ENCODE measurements around the gene TYRO3. TPM values are rescaled to one million over a fixed set of nuclear protein-coding genes. Genes with fewer than 3 reads are reported as not detected.

Gene TYRO3
- total and polyA plus RNA-seq, 12 donors, result 1.2 to 9.6 (median 3.2) TPM

- Histone ChIP-seq H3K36me3 (no peaks in the 10 kb centered on the region), H3K9me3 (no peaks in the 10 kb centered on the region), H3K4me3 (no peak overlapping the region), H3K27me3 (peaks cover 0 to 7% (median 0%) of the 10 kb centered on the region in 7 donors), H3K27ac (no peak overlapping the region), H3K4me1 (no peaks in the 10 kb centered on the region)
- WGBS, 2 donors, result 85 to 89% methylated on average over 10 of the region's 10 CpGs
- intact Hi-C loops (cut with DNase I), result loop anchor here in 1 of 10 donors (10.0 kb wide), 1 partner anchor 220 kb away; no protein-coding TSS in a partner anchor
- no peak for DNase-seq
- no peak for ATAC-seq
- no peak for TF ChIP-seq CTCF (IDR thresholded peaks at IDR 0.05)
Measured at GRCh38 chr15:41594801-41595746, 36.1 kb downstream of the TYRO3 start.

GRCh38 chr15:41596972-41597371 is 38.0 kb downstream of the TYRO3 start:
- intact Hi-C loops (cut with DNase I), result loop anchor here in 1 of 10 donors (10.0 kb wide), 1 partner anchor 218 kb away; no protein-coding TSS in a partner anchor

GRCh38 chr15:41597787-41598186 is 38.8 kb downstream of the TYRO3 start:
- ATAC-seq, result no peak
- Histone ChIP-seq H3K9me3 (no peaks in the 10 kb centered on the region), H3K4me1 (no peaks in the 10 kb centered on the region), H3K4me3 (no peak overlapping the region), H3K27me3 (peaks cover 0 to 2% (median 0%) of the 10 kb centered on the region in 7 donors), H3K27ac (no peak overlapping the region), H3K36me3 (no peaks in the 10 kb centered on the region)
- no peak for DNase-seq
- WGBS, 2 donors, result 91% methylated on average over 5 of the region's 5 CpGs
- intact Hi-C loops (cut with DNase I), result loop anchor here in 1 of 10 donors (10.0 kb wide), 1 partner anchor 217 kb away; no protein-coding TSS in a partner anchor
- TF ChIP-seq CTCF (IDR thresholded peaks at IDR 0.05), result no peak

More at GRCh38 chr15:41596972-41597371, 38.0 kb downstream of the TYRO3 start:
- H3K36me3 ChIP-seq, result no peaks in the 10 kb centered on the region
- 75 to 82% methylated on average over 4 of the region's 4 CpGs for WGBS, 2 donors
- H3K27me3 ChIP-seq, result peaks cover 0 to 7% (median 0%) of the 10 kb centered on the region in 7 donors
- no peak overlapping the region for H3K4me3 ChIP-seq
- H3K4me1 ChIP-seq, result no peaks in the 10 kb centered on the region
- DNase-seq (no peak), ATAC-seq (no peak)
- H3K9me3 ChIP-seq, result no peaks in the 10 kb centered on the region
- H3K27ac ChIP-seq, result no peak overlapping the region
- no peak for TF ChIP-seq CTCF (IDR thresholded peaks at IDR 0.05)

- TF ChIP-seq CTCF (IDR thresholded peaks at IDR 0.05), result no peak
- Histone ChIP-seq H3K9me3 (no peaks in the 10 kb centered on the region), H3K4me3 (no peak overlapping the region), H3K27ac (no peak overlapping the region), H3K4me1 (peaks cover 0 to 7% (median 3%) of the 10 kb centered on the region in 9 donors), H3K27me3 (no peaks in the 10 kb centered on the region), H3K36me3 (no peaks in the 10 kb centered on the region)
- DNase-seq (no peak), ATAC-seq (no peak)
- 81 to 83% methylated on average over 1 of the region's 1 CpG for WGBS, 2 donors
- intact Hi-C loops (cut with DNase I), result loop anchor here in 1 of 10 donors (10.0 kb wide), 1 partner anchor 216 kb away; no protein-coding TSS in a partner anchor
Measured at GRCh38 chr15:41599061-41599460, 40.0 kb downstream of the TYRO3 start.

Measured in heart right ventricle (tissue), 16 donors.